SHP77 (cell line): ENCODE data around the gene SEMA3F.
"Not testable (repeated sequence)": the region's sequence is repeated elsewhere in the genome, so short reads cannot be mapped to it uniquely, and the experiment has no call there.

Source experiments
- DNase-seq, 2 experiments: peaks; one replicate each; lab custom pipeline; 2025; lab: John Stamatoyannopoulos, UW

SEMA3F gene

DNA sequence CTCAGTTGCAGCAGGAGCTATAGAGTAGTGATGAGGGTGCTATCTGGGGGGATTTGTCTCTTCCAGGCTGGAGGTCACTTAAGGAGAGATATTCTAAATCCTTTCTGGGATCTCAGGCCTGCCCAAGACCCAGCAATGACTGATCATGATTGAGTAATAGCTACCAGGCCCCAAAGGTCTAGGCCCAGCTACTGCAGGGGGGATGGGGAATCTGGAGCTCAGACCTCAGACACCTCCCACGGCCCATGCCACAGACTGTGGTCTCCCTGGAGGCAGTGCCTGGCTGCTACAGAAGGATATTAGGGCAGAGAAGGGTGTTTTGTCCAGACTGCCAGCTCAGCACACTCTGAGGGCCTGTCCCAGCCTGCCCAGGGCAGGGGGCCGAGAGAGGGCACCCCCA, 56.8 kb downstream of the SEMA3F start:
- no peak for DNase-seq

DNA sequence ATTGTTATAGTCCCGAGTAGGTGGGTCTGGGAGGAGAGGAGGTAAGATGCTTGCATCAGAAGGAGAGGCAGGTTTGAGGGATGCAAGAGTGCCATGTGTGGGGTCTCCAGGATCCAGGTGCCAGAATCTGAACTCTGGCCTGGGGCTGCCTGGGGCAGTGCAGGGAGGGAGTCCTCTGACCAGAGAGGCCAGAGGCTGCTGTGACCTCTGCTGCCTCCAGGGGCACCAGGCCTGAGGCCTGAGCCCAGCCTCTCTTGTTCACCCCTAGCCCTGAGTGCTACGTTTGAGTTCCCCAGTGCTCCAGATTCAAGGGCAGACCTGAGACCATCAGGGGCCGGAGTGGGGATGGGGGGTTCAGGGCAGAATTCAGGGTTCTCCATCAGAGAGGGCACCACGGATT, 57.4 kb downstream of the SEMA3F start:
- no peak for DNase-seq

GRCh38 chr3:50212971-50213370, 57.8 kb downstream of the SEMA3F start:
- no peak for DNase-seq

GRCh38 chr3:50213373-50213772, 58.2 kb downstream of the SEMA3F start:
- DNase-seq = no peak

- DNase-seq = no peak
Observed at GRCh38 chr3:50214824-50215223, 59.7 kb downstream of the SEMA3F start.

GRCh38 chr3:50215529-50215928, 60.4 kb downstream of the SEMA3F start:
- no peak for DNase-seq

DNA sequence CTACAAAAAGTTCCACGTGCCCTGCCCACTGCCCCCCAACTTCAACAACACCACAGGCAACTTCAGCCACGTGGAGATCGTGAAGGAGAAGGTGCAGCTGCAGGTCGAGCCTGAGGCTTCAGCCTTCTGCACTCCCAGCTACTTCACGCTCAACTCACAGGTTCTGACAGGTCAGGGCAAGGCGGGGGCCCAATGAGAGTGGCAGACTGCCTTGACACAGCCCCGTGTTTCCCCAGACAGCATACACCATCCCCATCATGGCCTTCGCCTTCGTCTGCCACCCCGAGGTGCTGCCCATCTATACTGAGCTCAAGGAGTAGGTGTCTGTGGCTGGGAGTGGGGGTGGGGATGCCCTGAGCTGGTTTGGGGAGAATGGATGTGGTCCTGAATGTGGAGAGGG, 62.6 kb downstream of the SEMA3F start:
- no peak for DNase-seq

DNA sequence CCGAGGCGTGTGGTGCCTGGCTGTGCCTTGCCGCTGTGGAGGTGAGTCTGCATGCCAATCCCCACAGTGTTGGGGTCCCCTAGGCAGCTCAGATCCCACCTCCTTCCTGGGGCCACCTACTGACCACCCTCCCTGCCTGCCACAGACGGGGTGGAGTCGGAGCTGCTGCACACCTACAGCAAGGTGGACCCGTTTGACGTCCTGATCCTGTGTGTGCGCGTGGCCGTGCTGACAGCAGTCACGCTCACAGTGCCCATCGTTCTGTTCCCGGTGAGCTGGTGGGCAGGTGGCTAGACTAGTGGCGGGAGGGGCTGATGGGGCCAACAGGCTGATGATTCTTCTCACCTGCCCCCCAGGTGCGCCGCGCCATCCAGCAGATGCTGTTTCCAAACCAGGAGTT, 63.3 kb downstream of the SEMA3F start:
- DNase-seq = no peak

DNA sequence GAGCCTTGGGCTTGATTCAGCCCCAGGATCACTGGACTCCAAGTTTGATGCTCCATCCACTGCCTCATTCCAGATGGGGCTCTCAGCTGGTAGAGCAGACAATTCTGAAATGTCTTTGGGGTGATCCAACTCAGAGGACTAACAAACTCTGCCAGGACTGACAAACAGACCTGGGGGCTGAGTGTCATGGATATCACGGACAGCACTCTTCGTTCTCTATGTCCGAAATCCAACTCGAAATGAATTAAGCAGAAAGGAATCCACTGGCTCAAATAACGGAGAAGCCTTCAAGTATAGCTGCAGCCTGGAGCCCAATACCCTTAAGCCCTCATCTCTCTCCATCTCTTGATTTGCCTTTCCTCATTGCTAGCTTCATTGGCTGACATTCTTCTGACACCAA, 64.2 kb downstream of the SEMA3F start:
- DNase-seq = no peak

DNA sequence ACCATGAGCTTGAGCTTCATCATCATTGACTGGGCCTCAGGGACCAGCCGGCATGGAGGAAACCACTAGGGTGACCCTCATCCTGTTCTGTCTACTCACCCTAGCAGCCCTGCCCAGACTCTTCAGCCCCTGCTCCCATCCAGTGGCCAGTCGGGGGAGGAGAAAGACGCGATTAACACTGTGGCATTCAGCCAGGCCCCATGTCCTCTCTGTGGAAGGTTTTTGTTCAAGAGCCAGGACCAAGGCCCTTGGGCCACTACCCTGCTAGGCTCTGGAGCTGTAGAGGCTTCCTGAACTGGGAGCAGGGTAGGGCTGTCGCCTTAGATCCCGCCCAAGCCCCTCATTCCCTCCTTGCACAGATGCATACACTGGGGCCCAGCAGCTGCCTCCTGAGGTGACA, 65.0 kb downstream of the SEMA3F start:
- DNase-seq = no peak

DNA sequence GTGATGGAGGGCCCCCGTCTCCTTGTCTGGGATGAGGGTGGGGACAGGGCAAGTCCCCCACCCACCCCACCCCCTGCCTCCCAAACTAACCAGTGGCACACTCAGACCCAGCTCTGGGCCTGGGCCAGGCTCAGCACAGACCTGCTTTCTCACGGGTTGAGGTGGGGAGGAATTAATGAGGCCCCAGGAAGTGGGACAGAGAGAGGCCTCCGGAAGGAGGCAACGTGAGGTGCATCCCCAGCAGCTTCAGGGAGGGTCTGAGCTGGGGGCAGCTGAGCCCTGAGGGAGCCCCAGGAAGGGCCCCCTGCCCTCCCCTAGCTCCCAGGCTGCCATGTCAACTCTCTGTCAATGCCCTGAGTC, 65.9 kb downstream of the SEMA3F start:
- no peak for DNase-seq

DNA sequence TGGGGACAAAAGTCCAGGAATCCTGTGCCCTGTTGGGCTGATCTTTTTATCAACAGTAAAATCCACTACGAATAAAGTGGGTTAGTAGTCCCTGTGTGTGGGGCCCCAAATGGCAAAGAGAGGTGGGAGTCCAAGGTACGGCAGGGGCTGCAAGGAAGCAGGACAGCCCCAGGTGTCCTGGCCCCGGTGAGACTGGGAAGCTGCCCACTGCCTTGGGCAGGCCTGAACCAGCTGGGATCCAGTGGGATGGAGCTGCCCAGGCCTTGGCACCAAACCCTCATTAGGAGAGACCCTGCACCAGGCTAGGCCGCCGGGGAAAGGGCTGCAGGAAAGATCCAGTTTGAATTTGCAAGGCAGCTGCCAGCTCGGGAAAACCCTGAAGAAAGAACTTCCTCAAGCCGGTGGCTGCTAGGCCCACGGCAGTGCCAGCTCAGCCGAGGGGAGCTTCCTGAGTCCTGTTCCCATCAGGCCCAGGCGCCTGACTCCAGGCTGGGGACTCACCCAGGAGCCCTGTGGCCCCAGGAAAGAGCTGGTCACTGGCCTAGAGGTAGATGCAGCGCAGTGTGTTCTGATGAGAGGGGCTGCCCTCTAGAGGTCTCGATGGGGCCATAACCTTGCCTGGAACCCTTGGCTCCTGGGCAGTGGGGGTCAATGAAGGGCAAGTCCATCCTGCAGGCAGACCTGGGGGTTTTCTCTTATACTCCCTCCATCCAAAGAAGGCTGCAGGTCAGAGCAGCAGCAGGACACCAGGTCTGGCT, 66.5 kb downstream of the SEMA3F start:
- DNase-seq = peak in 1 of 2 experiments; percentile 30

DNA sequence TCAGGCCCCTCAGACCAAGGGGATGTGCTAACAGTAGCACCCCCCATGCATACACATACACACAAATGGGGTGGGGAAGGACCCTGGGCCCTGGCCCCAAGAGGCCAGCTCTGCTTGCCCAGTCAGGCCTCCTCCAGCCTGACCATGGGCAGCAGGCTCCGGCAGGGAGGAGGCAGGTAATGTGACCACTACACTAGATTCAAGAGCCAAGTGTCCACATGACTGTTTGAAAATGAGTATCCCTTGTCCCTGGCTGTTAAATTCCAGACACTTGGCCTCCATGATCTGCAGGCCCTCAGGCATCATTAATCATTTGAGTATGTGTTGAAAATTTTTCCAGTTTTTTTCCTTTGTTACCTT, 67.0 kb downstream of the SEMA3F start:
- no peak for DNase-seq

GRCh38 chr3:50224639-50225038, 69.5 kb downstream of the SEMA3F start:
- no peak for DNase-seq

- peak in 1 of 2 experiments; percentile 27 for DNase-seq
Observed at GRCh38 chr3:50226888-50227389, 71.8 kb downstream of the SEMA3F start.

DNA sequence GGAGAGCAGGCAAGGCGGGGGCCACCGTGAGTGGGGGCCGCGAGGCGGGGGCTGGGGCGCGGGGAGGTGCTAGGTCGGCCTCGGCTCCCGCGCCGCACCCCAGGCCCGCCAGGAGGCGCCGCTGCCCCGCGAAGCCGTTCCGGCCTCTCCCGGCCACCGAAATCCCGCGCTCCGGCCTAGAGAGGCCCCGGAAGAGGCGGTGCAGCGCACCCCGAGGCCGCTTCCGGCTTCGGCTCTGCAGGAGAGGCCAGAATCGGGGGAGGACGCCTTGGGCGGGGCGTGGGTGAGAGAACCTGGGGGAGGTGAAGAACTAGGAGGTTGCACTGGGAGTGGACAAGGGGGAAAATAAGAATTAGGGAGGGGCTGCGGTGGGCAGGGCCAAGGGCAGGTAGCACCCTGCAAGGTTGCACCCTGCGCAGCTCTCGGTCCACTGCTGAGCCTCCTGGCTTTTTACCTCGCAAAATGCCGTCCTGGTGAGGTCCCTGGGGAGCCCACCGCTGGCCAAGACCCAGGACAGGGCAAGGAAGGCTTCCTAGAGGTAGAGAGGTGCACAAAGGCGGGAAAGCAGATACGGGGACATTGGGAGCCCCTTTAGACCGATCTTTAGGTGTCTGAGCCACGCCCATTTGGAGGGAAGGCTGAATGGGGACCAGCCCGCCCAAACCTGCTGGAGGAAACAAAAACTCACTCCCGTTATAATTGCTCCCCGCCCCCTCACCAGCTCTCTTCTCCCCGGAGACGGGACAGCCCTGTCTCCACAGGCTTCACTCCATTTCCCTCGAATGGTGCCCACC, 72.5 kb downstream of the SEMA3F start:
- DNase-seq = peak; percentile 84 to 93

DNA sequence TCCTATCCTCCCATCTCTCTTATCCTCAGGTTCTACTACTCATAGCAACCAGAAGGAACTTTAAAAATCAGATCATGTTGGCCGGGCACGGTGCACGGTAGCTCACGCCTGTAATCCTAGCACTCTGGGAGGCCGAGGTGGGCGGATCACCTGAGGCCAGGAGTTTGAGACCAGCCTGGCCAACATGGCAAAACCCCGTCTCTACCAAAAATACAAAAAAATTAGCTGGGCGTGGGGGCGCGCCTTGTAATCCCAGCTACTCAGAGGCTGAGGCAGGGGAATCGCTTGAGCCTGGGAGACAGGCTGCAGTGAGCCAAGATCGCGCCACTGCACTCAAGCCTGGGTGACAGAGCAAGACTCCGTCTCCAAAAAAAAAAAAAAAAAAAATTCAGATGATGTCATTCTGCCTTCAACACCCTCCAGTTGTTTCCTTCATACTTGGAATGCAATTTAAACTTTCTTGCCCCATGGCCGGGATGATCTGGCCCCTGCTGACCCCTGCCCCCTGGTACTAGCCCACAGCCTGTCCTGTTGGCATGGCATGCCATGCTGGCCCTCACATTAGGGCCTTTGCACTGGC, 73.2 kb downstream of the SEMA3F start:
- DNase-seq = not testable (repeated sequence)

DNA sequence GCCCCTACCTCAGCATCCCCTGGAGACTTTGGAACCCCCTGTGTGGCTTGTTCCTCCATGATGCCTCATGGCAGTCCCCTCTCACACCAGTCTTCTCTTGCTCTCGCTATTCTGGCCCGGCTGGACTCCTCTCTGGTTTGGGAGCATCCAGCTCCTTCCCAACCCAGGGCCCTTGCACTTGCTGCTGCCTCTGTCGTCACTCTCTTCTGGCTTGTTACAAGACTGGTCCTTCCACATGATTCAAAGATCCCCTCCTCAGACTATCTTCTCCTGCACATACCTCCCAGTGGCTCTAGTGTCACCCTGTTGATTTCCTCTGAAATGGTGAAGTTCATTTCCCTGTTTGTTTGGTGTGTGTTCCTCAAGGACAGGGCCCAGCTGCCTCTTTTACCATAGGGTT, 74.4 kb downstream of the SEMA3F start:
- no peak for DNase-seq

- DNase-seq = no peak
Observed at GRCh38 chr3:50230104-50230793, 75.1 kb downstream of the SEMA3F start.

DNA sequence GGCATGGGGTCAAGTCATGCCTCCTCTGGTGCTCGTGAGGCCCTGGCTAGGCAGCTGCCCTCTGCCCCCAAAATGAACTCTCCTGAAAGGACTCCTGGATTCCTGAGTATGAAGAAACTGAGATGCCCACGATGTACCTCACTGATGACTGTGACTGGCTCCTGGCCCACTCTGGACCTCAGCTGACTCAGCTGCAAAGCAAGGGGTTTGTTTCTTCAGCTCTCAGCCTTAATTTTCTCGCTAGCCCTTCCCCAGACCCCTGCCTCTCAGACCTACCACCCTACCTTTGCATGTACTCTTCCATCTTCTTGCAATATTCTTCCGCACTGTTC, 75.6 kb downstream of the SEMA3F start:
- no peak for DNase-seq

GRCh38 chr3:50231581-50231980, 76.5 kb downstream of the SEMA3F start:
- no peak for DNase-seq

DNA sequence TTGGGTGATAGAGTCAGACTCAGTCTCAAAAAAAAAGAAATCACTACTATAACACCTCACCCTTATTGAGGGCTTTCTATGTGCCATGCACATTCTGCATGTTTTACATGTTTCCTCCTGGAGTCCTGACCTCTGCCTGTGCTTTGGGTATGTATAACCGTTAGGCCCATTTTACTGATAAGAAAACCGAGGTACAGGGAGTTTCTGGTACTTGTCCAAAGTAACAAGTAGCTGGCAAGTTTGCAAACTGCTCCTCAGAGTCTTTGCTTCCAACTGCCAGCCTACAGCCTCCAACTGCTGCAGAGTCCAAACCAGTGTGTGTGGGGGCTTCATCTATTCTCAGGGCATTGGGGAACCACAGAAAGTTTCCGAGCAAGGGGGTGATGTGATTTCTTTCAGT, 77.2 kb downstream of the SEMA3F start:
- no peak for DNase-seq

- DNase-seq = no peak
Observed at GRCh38 chr3:50233176-50233575, 78.1 kb downstream of the SEMA3F start.
